Psoas muscle (tissue), 8 donors: ENCODE data around the gene MCOLN1. TPM values are rescaled to one million over a fixed set of nuclear protein-coding genes. Genes with fewer than 3 reads are reported as not detected.

Experiments used
- ATAC-seq, 4 donors: fragments of 200-7000 bp; cut with Tn5 transposase; one replicate each; pipeline ENCODE4 v1.9.1; 2020; ENCODE audit warnings: moderate library complexity in 3 of 4, mild to moderate bottlenecking in 2 of 4
- DNase-seq, 2 donors: peaks; one replicate each; pipeline ENCODE4 v3.0.0-alpha.2; 2020
- H3K27ac ChIP-seq: fragments of 200-600 bp; one replicate; pipeline ENCODE4 v1.8.0; 2022
- H3K27me3 ChIP-seq, 3 donors: fragments of 200-600 bp in 1 of 3; one replicate each; pipeline versions ENCODE4 v1.6.1 to v1.8.0; 2013 to 2022; ENCODE audit warnings: low read length in 2 of 3, mild to moderate bottlenecking in 2 of 3, moderate library complexity in 1 of 3; ENCODE audit not compliant: insufficient read depth in 3 of 3
- H3K36me3 ChIP-seq, 2 donors: fragments of 200-600 bp in 1 of 2; one replicate each; pipeline versions ENCODE4 v1.6.1 to v1.8.0; 2013 to 2022; ENCODE audit warnings: low read depth in 1 of 2, mild to moderate bottlenecking in 1 of 2, moderate library complexity in 1 of 2; ENCODE audit not compliant: insufficient read depth in 1 of 2
- H3K4me1 ChIP-seq: fragments of 200-600 bp; one replicate; pipeline ENCODE4 v1.8.0; 2022
- H3K4me3 ChIP-seq: fragments of 200-600 bp; one replicate; pipeline ENCODE4 v1.8.0; 2022; ENCODE audit warnings: mild to moderate bottlenecking
- H3K9me3 ChIP-seq: fragments of 200-600 bp; one replicate; pipeline ENCODE4 v1.8.0; 2022
- WGBS, 3 donors: extraction: QIAGEN DNeasy Blood & Tissue Kit; methylation state at CpG; one replicate each; pipeline versions ENCODE4 v1.1.6 to v1.1.7; 2013; 5-methylcytosine and 5-hydroxymethylcytosine counted together
- intact Hi-C, 2 donors: fragments of 100-400 bp; cut with DNase I; formaldehyde crosslinking; loops; one replicate each; pipeline versions ENCODE4 v1.11.0 to v1.14.2; 2022
- polyA plus RNA-seq, 3 donors: library from polyadenylated mRNA; stranded (reverse); fragments of 200-250 nt; gene quantifications; one replicate each; pipeline ENCODE4 v1.2.3, GENCODE V29; 2013
- total RNA-seq, 4 donors: library from RNA; stranded (reverse); fragmentation: NEBNext Ultra II Directional in 2 of 4; extraction: Animal tissue kit (Norgen Biotek cat#: 25700) in 2 of 4; gene quantifications; one replicate each; pipeline versions ENCODE4 v1.2.1 to v1.2.4, GENCODE V29; 2021 to 2023
- TF ChIP-seq, protein P1 (sequence below): fragments of 200-600 bp; IDR thresholded peaks from one replicate; pipeline ENCODE4 v1.8.0; 2022; ENCODE audit warnings: antibody characterized with exemption
- donor health status: healthy with polysubstance abuse.
- donor health status: DM: no; HTN: no; CAD: no; lungs with moderate emphysema.
- donor health status: Bipolar disorder and iron deficiency.
- donor health status: healthy.
- donor health status: DM: yes; HTN: yes; CAD: no.
- donor health status: DM: no; HTN: no; CAD: no.
- donor health status: DM: no; HTN: no; CAD: no.
- donor health status: DM: yes; HTN: yes; CAD: no.

The MCOLN1 gene
- total and polyA plus RNA-seq, 7 donors, result 15.4 to 28.6 (median 17.8) TPM

DNA sequence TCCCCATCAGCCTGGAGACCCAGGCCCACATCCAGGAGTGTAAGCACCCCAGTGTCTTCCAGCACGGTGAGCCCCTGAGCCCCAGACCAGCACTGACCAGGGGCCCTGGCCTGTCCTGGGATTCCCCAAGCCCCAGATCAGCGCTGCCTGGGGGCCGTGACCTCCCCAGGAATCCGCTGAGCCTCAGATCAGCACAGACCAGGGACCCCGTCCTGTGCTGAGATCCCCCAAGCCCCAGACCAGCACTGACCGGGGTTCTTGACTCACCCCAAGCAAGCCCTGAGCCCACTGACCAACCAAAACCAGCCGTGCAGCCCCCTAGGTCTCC is 5.7 kb downstream of the MCOLN1 start:
- peaks cover 0 to 62% of the 10 kb centered on the region in 2 donors for H3K36me3 ChIP-seq
- TF ChIP-seq, protein P1, sequence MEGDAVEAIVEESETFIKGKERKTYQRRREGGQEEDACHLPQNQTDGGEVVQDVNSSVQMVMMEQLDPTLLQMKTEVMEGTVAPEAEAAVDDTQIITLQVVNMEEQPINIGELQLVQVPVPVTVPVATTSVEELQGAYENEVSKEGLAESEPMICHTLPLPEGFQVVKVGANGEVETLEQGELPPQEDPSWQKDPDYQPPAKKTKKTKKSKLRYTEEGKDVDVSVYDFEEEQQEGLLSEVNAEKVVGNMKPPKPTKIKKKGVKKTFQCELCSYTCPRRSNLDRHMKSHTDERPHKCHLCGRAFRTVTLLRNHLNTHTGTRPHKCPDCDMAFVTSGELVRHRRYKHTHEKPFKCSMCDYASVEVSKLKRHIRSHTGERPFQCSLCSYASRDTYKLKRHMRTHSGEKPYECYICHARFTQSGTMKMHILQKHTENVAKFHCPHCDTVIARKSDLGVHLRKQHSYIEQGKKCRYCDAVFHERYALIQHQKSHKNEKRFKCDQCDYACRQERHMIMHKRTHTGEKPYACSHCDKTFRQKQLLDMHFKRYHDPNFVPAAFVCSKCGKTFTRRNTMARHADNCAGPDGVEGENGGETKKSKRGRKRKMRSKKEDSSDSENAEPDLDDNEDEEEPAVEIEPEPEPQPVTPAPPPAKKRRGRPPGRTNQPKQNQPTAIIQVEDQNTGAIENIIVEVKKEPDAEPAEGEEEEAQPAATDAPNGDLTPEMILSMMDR, result no peak
- no peak for ATAC-seq
- peaks cover 5% of the 10 kb centered on the region for H3K4me1 ChIP-seq
- DNase-seq, result no peak
- no peaks in the 10 kb centered on the region for H3K9me3 ChIP-seq
- no peak overlapping the region for H3K4me3 ChIP-seq
- H3K27me3 ChIP-seq, result no peaks in the 10 kb centered on the region
- no peak overlapping the region for H3K27ac ChIP-seq
- 85 to 90% (median 89%) methylated on average over 7 of the region's 7 CpGs for WGBS, 3 donors
- intact Hi-C loops, result loop anchor here in 1 of 2 donors (10.0 kb wide), 1 partner anchor 133 kb away; no protein-coding TSS in a partner anchor

- 89 to 94% (median 91%) methylated on average over 32 of the region's 32 CpGs for WGBS, 3 donors
- peaks cover 5% of the 10 kb centered on the region for H3K4me1 ChIP-seq
- TF ChIP-seq, protein P1, result no peak
- DNase-seq, result no peak
- H3K27ac ChIP-seq, result no peak overlapping the region
- H3K27me3 ChIP-seq, result no peaks in the 10 kb centered on the region
- no peak for ATAC-seq
- intact Hi-C loops, result loop anchor here in 1 of 2 donors (10.0 kb wide), 1 partner anchor 134 kb away; no protein-coding TSS in a partner anchor
- H3K9me3 ChIP-seq, result no peaks in the 10 kb centered on the region
- H3K36me3 ChIP-seq, result peaks cover 0 to 62% of the 10 kb centered on the region in 2 donors
- H3K4me3 ChIP-seq, result no peak overlapping the region
These were observed 6.3 kb downstream of the MCOLN1 start for GRCh38 chr19:7528522-7529245.

DNA sequence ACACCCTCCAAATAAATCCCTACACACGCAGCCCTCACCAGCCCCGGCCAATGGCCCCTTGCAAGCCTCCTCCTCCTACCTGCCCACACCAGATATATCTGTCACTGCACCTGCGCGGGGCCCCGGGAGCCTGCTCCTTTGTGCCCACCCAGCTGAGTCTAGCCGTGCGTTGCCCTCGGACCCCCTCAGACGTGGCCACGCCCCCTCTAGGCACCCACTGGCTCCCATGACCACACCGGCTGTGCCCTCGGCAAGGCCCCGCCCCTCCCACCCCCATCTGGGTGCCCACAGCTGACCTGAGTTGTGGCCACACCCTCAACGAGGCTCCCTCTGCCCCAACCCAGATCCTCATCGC is 6.8 kb downstream of the MCOLN1 start:
- no peaks in the 10 kb centered on the region for H3K27me3 ChIP-seq
- TF ChIP-seq, protein P1, result no peak
- H3K27ac ChIP-seq, result no peak overlapping the region
- intact Hi-C loops, result loop anchor here in 1 of 2 donors (10.0 kb wide), 1 partner anchor 134 kb away; no protein-coding TSS in a partner anchor
- no peaks in the 10 kb centered on the region for H3K9me3 ChIP-seq
- ATAC-seq (no peak), DNase-seq (no peak)
- H3K4me1 ChIP-seq, result peaks cover 5% of the 10 kb centered on the region
- WGBS, 3 donors, result 82 to 83% (median 83%) methylated on average over 15 of the region's 15 CpGs
- no peak overlapping the region for H3K4me3 ChIP-seq
- peaks cover 0 to 60% of the 10 kb centered on the region in 2 donors for H3K36me3 ChIP-seq

GRCh38 chr19:7529610-7530490 is 7.4 kb downstream of the MCOLN1 start:
- H3K27ac ChIP-seq, result no peak overlapping the region
- no peaks in the 10 kb centered on the region for H3K27me3 ChIP-seq
- no peaks in the 10 kb centered on the region for H3K9me3 ChIP-seq
- peaks cover 5% of the 10 kb centered on the region for H3K4me1 ChIP-seq
- no peak overlapping the region for H3K4me3 ChIP-seq
- ATAC-seq (no peak), DNase-seq (no peak)
- intact Hi-C loops, result loop anchor here (10.0 kb wide), 1 partner anchor 135 kb away; no protein-coding TSS in a partner anchor
- TF ChIP-seq, protein P1, result no peak
- peaks cover 0 to 54% of the 10 kb centered on the region in 2 donors for H3K36me3 ChIP-seq
- WGBS, 3 donors, result 93 to 95% (median 94%) methylated on average over 33 of the region's 33 CpGs
